HG02642 (cell line): Measurements from ENCODE around the gene FRAS1.
"Not testable (repeated sequence)": the region's sequence is repeated elsewhere in the genome, so short reads cannot be mapped to it uniquely, and the experiment has no call there.

Source experiments
- ATAC-seq: cut with Tn5 transposase; IDR thresholded peaks from one replicate; pipeline ENCODE4 v1.9.1; 2021; ENCODE audit warnings: mild to moderate bottlenecking; ENCODE audit not compliant: unreplicated experiment, poor library complexity

FRAS1 gene

GRCh38 chr4:78464265-78464664, 407.1 kb downstream of the FRAS1 start:
- ATAC-seq, result no peak

DNA sequence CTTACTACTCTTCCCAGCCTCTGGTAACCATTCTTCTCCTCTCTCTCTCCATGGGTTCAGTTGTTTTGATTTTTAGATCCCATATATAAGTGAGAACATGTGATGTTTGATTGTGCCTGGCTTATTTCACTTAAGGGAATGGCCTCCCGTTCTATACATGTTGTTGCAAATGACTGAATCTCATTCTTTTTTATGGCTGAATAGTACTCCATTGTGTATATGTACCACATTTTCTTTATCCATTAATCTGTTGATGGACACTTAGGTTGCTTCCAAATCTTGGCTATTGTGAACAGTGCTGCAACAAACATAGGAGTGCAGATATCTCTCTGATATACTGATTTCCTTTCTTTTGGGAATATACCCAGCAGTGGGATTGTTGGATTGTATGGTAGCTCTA, 410.1 kb downstream of the FRAS1 start:
- not testable (repeated sequence) for ATAC-seq

- ATAC-seq, result no peak
Observed at GRCh38 chr4:78468272-78468671, 411.1 kb downstream of the FRAS1 start.

DNA sequence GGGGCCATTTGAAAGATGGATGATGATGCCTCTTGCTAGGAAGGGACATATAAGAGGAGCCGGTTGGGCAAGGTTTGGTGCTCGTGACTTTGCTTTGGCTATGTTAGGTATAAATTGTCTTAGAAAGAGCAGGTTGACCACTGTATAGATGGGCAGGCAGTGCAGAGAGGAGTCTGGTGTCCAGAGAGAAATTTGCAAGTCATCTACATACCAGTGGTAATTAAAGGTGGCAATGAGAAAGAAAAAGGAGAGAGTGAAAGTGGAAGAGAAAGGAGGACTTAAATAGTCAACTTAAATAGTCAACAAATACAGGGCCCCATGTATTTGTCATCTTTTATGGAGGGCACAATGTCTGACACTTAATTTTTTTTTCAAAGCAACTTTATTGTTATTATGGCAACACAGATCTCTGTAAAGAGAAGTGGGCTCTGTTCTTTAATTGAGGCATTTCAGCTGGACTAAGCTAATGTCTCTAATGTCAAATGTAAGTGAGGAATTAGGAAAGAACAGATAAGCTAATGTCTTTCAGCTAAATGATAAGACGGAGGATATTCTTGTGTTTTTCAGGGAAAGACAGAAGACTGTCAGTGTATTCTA, 419.1 kb downstream of the FRAS1 start:
- ATAC-seq, result no peak

DNA sequence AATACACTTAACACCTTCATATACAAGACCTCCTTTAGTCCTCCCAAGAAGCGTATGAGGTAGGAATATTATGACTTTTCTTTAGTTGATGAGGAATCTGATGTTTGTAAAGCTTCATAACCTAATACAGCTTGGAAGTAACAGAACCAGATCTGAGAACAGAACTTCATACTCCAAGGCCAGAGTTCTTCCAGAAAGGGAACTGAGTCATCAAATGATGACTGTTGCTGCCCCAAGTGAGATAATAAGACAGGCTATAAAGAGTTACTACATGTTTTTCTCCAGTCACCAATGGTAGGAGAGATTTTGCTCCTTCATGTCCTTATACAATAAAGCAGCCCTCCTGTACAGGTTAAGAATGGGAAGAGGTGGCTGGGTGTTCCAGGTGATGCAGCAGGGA, 420.2 kb downstream of the FRAS1 start:
- no peak for ATAC-seq

DNA sequence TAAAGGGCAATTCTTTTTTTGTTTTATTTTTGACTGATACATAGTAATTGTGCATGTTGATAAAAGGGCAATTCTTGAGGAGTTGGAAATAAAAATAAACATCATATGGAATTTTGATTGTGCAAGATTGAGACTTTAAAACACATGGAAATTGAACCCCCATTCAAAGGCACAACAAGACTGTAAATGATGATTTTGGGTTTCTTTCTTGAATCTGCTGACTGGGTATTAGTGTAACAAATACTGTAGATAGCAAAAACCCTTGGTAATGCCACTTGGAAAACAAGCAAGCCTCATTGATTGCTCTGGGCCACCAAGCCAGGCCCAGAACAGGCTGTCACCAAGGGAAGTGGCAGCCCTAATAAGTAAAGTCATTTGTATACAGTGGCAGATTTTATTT, 421.4 kb downstream of the FRAS1 start:
- no peak for ATAC-seq

- ATAC-seq, result no peak
Observed at GRCh38 chr4:78480286-78480685, 423.2 kb downstream of the FRAS1 start.

DNA sequence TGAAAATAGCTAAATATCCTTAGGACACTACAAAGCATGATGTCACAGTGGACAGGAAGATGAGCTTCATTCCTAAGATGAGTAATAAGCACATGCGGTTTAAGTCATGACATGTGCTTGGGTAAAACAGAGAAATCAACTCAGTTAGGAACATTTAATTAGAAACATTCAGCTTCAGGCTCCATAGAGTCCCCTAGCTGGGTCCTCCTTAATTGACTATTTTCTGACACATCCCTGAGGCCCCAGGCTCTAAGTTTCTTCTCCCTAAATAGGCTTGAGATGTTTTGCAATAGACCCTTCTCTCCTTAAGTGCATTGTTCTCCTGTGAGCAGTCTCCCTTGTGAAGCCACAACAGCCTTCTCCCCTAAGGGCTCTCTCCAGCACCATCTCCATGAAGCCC, 424.1 kb downstream of the FRAS1 start:
- no peak for ATAC-seq

DNA sequence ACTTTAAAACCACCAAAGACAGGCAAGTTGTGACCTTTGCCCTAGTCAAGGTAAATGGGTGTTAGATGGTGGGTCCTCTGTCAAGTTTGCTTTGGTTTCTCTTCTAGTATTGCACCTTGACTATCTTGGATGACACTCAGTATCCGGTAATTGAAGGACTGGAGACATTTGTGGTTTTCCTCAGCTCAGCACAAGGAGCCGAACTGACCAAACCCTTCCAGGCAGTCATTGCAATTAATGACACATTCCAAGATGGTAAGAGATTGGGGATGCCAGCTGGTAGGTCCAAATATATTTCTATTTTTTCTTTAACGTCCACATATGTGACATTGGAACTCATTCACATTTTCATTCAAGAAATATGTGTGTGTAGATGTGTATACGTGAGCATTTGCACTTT, 425.2 kb downstream of the FRAS1 start:
- no peak for ATAC-seq

DNA sequence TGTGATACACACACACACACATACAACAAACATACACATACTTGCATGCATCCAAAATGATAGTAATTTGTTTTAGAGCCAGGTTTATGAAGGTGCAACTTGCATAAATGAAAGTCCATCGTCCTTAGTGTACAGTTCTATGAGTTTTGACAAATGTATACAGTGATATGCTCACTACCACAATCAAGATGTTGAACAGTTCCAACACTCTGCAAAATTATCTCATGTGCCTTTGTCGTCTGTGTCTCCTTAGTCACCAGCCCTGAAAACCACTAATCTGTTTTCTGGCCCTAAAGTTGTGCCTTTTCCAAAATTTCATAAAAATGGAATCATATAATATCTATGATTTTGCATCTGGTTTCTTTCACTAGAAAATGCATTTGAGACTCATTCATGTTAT, 426.7 kb downstream of the FRAS1 start:
- ATAC-seq, result no peak

DNA sequence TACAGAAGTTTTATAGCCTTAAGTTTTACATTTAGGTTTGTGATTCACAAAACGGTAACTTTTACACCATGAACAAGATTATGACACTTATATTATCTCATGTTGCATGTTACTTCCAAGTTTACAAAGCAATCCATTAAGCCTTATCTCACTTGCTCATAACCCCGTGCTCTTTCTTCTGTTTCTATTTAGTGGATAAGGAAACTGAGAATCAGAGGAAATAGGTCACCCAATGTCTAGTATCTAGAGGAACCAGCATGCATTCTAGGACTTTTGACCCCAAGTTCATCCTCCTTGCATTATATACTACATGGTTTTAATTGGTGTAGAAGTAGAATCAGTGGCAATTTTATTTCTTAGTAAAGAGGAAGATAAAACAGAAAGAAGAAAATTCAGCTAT, 427.5 kb downstream of the FRAS1 start:
- no peak for ATAC-seq

- no peak for ATAC-seq
Observed at GRCh38 chr4:78493731-78494130, 436.6 kb downstream of the FRAS1 start.

DNA sequence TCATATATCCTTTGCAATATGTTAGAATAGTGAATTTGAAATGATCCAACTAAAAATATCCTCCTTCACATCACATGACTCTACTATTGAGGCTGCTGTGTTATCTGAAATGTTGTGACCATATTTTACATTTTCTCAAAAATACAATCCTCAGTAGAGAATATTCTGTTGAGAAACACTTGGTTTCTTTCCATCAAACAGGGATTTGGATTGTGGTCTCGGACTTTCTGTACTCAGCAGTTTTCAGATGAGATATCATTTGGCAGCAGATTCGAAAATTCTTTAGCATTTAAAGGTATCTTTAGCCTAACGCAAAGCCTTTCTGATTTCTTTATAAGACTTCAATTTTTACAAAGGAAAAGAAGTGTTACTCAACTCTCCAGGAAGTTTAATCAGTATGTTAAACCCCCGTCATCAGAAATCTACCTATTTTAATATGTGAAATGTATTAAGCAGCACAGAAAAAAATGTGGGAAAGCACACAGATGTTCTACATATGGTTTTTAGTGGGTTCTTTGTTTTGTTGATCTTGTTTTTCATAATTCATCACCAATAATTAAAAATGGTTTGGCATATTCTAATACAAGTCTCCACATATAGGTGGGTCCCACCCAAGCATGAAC, 439.0 kb downstream of the FRAS1 start:
- ATAC-seq, result no peak

DNA sequence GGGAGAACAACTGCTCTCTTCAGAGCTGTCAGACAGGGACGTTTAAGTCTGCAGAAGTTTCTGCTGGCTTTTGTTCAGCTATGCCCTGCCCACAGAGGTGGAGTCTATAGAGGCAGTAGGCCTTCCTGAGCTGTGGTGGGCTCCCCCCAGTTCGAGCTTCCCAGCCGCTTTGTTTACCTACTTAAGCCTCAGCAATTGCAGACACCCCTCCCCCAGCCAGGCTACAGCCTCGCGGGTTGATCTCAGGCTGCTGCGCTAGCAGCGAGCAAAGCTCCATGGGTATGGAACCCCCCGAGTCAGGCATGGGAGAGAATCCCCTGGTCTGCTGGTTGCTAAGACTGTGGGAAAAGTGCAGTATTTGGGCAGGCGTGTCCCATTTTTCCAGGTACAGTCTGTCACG, 449.1 kb downstream of the FRAS1 start:
- not testable (repeated sequence) for ATAC-seq

- ATAC-seq, result no peak
Observed at GRCh38 chr4:78509043-78509442, 451.9 kb downstream of the FRAS1 start.

DNA sequence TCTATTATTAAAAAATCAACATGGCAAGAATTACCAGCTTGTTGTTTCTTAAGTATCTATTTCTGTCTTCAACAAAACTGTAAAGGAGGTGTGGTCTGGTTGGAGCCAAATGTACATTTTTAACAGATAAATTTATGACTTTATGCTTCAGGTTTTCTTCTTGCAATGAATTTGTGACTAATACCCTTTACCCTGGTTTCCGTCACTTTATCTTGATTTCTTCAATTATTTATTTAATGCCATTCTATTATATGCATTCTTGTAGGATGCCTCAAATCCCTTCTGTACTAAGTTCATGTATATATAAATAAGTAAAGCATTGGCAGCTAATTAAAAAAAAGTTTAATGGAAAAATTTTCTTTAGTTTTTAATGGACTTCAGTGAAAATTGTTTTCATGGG, 453.0 kb downstream of the FRAS1 start:
- ATAC-seq, result no peak

DNA sequence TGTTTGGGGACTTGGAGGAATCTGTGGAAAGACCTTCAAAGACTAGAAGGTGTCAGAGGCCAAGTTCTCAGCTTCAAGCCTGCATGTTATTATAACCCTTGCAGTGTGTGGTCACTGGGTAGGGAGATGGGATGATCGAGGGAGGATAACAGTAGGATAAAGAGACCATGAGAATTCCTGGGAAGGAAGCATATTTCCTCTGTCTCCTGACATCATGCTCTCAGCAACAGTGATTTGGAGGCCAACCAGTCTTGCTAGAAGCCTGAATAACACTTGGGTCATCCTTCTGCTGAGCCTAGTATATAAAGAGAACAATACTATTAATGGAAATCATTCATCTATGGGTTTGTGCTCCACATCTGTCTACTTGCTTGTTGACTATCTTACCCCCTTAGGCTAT, 453.6 kb downstream of the FRAS1 start:
- no peak for ATAC-seq

DNA sequence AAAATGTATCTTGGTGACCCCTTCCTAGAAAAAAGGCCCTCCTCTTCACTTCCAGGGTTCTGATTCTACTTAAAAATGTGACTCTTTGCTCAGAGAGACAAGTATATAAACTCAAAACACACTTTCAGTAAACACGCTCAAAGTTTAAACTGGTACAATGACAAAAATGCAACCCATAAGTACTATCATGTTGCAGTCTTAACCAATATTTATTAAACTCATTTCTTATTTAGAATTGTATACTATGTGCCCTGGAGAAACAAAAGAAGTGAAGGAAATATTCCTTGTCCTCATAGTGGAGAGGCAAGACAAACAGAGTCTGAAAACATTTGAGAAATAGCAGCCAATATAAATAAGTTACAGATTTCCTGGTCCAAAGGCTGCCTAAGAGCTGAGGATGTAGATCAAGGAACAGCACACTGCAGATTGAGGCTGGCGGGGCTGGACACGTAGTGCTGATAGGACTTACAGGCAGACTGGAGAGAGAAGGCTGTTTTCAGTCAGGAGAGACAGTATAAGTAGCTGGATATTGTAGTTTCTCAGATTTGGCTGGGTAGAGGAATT, 455.3 kb downstream of the FRAS1 start:
- no peak for ATAC-seq

GRCh38 chr4:78513411-78513975, 456.4 kb downstream of the FRAS1 start:
- no peak for ATAC-seq

DNA sequence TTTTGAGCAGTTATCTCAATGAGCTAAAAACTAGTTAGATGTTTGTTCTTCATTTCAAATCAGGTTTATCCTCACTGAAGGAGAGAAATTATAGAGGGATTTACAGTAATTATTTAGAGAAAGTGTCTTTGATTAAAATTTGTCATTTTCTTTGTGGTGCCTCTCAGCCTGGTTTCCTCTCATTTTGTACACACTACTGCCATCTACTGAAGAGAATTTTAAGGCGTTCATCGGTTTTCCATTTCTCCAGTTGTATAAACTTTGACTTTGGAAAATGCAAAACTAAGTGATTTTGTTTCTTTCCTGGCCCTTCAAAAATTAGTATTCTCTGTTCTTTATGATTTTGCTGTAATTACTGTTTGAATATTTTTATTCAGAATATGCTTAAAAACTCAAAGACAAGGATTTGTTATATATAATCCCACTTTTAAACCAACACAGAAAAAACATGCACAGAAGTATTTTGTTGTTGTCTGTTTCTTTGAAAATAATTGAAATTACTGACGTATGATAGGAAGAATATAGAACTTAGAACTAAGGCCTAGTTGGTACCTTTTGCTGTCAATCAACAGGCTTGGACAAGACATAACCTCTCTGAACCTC, 460.0 kb downstream of the FRAS1 start:
- no peak for ATAC-seq

DNA sequence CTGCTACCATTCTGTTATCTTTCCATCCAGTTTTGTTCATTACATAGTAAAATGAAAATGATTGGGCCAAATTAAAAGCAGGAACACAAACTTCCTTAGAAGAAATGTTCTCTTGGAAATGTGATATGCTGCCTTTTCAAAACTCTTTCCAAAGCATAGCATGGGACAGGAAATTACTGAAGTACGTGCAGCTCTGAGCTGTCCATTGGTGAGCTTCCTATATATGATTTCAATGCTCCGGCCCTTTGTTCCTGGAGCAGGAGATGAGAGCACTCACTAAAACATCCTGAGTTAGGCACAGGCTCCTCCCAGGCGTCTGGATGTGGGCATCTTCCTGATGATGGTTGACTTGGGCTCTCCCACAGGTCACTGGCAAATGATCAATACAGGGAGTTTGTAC, 461.4 kb downstream of the FRAS1 start:
- no peak for ATAC-seq
